Brain microvascular endothelial cell (primary cell): ENCODE measurements around the gene ITPRIPL2.

Experiments used
- DNase-seq: peaks from one replicate; pipeline ENCODE4 v3.0.0-alpha.2; 2020
- H3K27ac ChIP-seq: fragments of 250-450 bp; sonication (Bioruptor Pico); 2 replicates; pipeline ENCODE4 v1.5.1; 2020; ENCODE audit warnings: mild to moderate bottlenecking, moderate library complexity
- H3K27me3 ChIP-seq: fragments of 250-450 bp; sonication (Bioruptor Pico); replicated peaks from 2 replicates; pipeline ENCODE4 v1.5.1; 2020; ENCODE audit warnings: mild to moderate bottlenecking
- H3K36me3 ChIP-seq: fragments of 250-450 bp; sonication (Bioruptor Pico); replicated peaks from 2 replicates; pipeline ENCODE4 v1.5.1; 2020; ENCODE audit warnings: mild to moderate bottlenecking
- H3K4me3 ChIP-seq: 2 replicates; pipeline ENCODE4 v1.5.1; 2011; ENCODE audit warnings: low read depth, mild to moderate bottlenecking, control low read depth, low read length, moderate library complexity
- in situ Hi-C: cut with HindIII; loops from 2 replicates; pipeline ENCODE4 v1.10.0; 2017; ENCODE audit warnings: low sequenced_read_pairs, low pct_ligation_motif_present
- TF ChIP-seq, protein P1 (sequence below): IDR thresholded peaks from 2 replicates; pipeline ENCODE4 v1.5.1; 2011; ENCODE audit warnings: low read depth, mild to moderate bottlenecking, moderate library complexity, low read length, control low read depth, inconsistent platforms; ENCODE audit errors: missing control alignments

The ITPRIPL2 gene

DNA sequence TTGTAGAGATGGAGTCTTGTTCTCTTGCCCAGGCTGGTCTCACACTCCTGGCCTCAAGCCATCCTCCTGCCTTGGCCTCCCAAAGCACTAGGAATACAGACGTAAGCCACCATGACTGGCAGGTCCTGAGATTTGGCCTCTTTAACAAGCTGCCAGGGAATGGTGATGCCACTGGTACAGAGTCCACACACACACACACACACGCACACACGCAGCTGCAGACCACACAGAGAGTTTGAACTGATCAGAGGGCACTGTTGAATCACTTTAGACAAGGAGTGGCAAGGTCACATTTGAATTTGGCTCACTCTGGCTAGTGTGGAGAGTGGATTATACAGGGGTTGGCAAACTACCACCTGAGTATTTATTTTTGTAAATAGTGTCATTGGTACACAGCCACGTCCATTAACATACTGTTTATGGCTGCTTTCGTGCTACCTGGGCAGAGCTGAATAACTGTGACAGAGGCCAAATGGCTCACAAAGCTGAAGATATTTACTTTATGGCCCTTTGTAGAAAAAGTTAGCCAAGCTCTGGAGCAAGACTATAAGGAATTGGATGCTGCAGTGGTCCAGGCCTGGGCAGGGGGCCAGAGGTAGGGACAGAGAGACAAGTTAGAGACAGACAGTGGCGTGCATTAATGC is 9.9 kb downstream of the ITPRIPL2 start:
- TF ChIP-seq, protein P1, sequence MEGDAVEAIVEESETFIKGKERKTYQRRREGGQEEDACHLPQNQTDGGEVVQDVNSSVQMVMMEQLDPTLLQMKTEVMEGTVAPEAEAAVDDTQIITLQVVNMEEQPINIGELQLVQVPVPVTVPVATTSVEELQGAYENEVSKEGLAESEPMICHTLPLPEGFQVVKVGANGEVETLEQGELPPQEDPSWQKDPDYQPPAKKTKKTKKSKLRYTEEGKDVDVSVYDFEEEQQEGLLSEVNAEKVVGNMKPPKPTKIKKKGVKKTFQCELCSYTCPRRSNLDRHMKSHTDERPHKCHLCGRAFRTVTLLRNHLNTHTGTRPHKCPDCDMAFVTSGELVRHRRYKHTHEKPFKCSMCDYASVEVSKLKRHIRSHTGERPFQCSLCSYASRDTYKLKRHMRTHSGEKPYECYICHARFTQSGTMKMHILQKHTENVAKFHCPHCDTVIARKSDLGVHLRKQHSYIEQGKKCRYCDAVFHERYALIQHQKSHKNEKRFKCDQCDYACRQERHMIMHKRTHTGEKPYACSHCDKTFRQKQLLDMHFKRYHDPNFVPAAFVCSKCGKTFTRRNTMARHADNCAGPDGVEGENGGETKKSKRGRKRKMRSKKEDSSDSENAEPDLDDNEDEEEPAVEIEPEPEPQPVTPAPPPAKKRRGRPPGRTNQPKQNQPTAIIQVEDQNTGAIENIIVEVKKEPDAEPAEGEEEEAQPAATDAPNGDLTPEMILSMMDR: no peak
- H3K4me3 ChIP-seq: no peak overlapping the region
- DNase-seq: no peak
- in situ Hi-C loops: no loop called here
- no peak overlapping the region for H3K27ac ChIP-seq
- no peaks in the 10 kb centered on the region for H3K36me3 ChIP-seq
- H3K27me3 ChIP-seq: no peaks in the 10 kb centered on the region

DNA sequence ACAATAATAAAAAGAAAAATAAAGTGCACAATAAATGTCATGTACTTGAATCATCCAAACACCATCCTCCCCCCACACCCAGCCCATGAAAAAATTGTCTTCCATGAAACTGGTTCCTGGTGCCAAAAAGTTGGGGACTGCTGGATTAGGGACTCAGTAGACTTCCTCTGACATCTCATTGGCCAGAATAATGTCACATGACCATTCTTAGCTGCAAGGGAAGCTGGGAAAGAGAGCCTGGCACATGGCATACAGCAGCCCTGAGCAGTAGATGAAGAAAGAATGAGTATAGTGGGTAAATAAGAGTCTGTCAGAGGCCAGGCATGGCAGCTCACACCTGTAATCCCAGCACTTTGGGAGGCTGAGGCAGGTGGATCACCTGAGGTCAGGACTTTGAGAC is 12.5 kb downstream of the ITPRIPL2 start:
- Histone ChIP-seq H3K4me3 (no peak overlapping the region), H3K27ac (no peak overlapping the region), H3K36me3 (no peaks in the 10 kb centered on the region), H3K27me3 (no peaks in the 10 kb centered on the region)
- in situ Hi-C loops: no loop called here
- no peak for DNase-seq
- TF ChIP-seq, protein P1: no peak

GRCh38 chr16:19127205-19127604 is 13.4 kb downstream of the ITPRIPL2 start:
- TF ChIP-seq, protein P1: no peak
- DNase-seq: no peak

GRCh38 chr16:19127674-19128131 is 13.9 kb downstream of the ITPRIPL2 start:
- TF ChIP-seq, protein P1: no peak
- in situ Hi-C loops: no loop called here
- DNase-seq: no peak

More at GRCh38 chr16:19127205-19127604, 13.4 kb downstream of the ITPRIPL2 start:
- in situ Hi-C loops: no loop called here
- Histone ChIP-seq H3K27ac (no peak overlapping the region), H3K4me3 (no peak overlapping the region), H3K36me3 (no peaks in the 10 kb centered on the region), H3K27me3 (no peaks in the 10 kb centered on the region)

GRCh38 chr16:19128454-19129200 is 14.9 kb downstream of the ITPRIPL2 start:
- TF ChIP-seq, protein P1: no peak
- Histone ChIP-seq H3K27ac (no peak overlapping the region), H3K36me3 (no peaks in the 10 kb centered on the region), H3K4me3 (no peak overlapping the region), H3K27me3 (no peaks in the 10 kb centered on the region)
- no peak for DNase-seq
- in situ Hi-C loops: no loop called here

More at GRCh38 chr16:19127674-19128131, 13.9 kb downstream of the ITPRIPL2 start:
- Histone ChIP-seq H3K36me3 (no peaks in the 10 kb centered on the region), H3K4me3 (no peak overlapping the region), H3K27ac (no peak overlapping the region), H3K27me3 (no peaks in the 10 kb centered on the region)

DNA sequence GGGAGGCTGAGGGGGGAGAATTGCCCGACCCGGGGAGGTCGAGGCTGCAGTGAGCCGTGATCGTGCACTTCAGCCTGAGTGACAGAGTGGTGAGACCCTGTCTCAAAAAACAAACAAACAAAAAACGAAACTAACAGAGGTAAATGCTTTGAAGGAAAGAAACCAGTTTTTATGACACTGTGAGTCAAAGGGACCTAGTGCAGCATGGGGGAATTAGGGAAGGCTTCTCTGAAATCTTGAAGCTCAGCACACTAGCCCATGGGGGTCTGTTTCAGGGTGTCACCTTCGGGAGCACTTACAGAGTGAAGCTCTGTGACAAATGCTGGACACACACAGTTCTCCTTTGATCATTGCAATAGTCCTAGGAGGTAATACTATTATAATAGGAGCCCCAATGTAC is 16.6 kb downstream of the ITPRIPL2 start:
- DNase-seq: no peak
- in situ Hi-C loops: no loop called here
- Histone ChIP-seq H3K27ac (peak overlapping the region; percentile 64), H3K4me3 (no peak overlapping the region), H3K36me3 (no peaks in the 10 kb centered on the region), H3K27me3 (no peaks in the 10 kb centered on the region)
- TF ChIP-seq, protein P1: no peak
